Measurements from ENCODE around the gene ADORA2B. TPM values are rescaled to one million over a fixed set of nuclear protein-coding genes. Genes with fewer than 3 reads are reported as not detected.
"Not testable (repeated sequence)": the region's sequence is repeated elsewhere in the genome, so short reads cannot be mapped to it uniquely, and the experiment has no call there.

ADORA2B gene
- total RNA-seq = 5.2 TPM

- DNase-seq (ENCODE audit: low spot score) = no peak
These were observed at the start of gene ADORA2B for GRCh38 chr17:15944759-15945526. Gene ADORA2B (plus strand): TSS chr17:15945130. CDS start chr17:15945249, 119 bp downstream.

- DNase-seq (ENCODE audit: low spot score) = no peak
These were observed 48.7 kb upstream of the ADORA2B start for GRCh38 chr17:15896277-15896676.

GRCh38 chr17:15896834-15897233, 48.1 kb upstream of the ADORA2B start:
- DNase-seq (ENCODE audit: low spot score) = no peak

GRCh38 chr17:15899596-15899995, 45.3 kb upstream of the ADORA2B start:
- DNase-seq (ENCODE audit: low spot score) = not testable (repeated sequence)

GRCh38 chr17:15900871-15901270, 44.1 kb upstream of the ADORA2B start:
- no peak for DNase-seq (ENCODE audit: low spot score)

GRCh38 chr17:15905236-15905635, 39.7 kb upstream of the ADORA2B start:
- DNase-seq (ENCODE audit: low spot score) = not testable (repeated sequence)

- DNase-seq (ENCODE audit: low spot score) = no peak
These were observed 37.6 kb upstream of the ADORA2B start for GRCh38 chr17:15907290-15907689.

GRCh38 chr17:15908378-15908777, 36.6 kb upstream of the ADORA2B start:
- no peak for DNase-seq (ENCODE audit: low spot score)

- DNase-seq (ENCODE audit: low spot score) = no peak
These were observed 35.4 kb upstream of the ADORA2B start for GRCh38 chr17:15909481-15909991.

GRCh38 chr17:15910791-15911190, 34.1 kb upstream of the ADORA2B start:
- DNase-seq (ENCODE audit: low spot score) = no peak

- DNase-seq (ENCODE audit: low spot score) = not testable (repeated sequence)
These were observed 33.2 kb upstream of the ADORA2B start for GRCh38 chr17:15911701-15912100.

GRCh38 chr17:15912416-15912955, 32.4 kb upstream of the ADORA2B start:
- no peak for DNase-seq (ENCODE audit: low spot score)

- no peak for DNase-seq (ENCODE audit: low spot score)
These were observed 31.1 kb upstream of the ADORA2B start for GRCh38 chr17:15913826-15914225.

GRCh38 chr17:15914400-15915170, 30.3 kb upstream of the ADORA2B start:
- no peak for DNase-seq (ENCODE audit: low spot score)

GRCh38 chr17:15915961-15916360, 29.0 kb upstream of the ADORA2B start:
- no peak for DNase-seq (ENCODE audit: low spot score)

- no peak for DNase-seq (ENCODE audit: low spot score)
These were observed 27.9 kb upstream of the ADORA2B start for GRCh38 chr17:15917021-15917437.

GRCh38 chr17:15917438-15918027, 27.4 kb upstream of the ADORA2B start:
- DNase-seq (ENCODE audit: low spot score) = no peak

- DNase-seq (ENCODE audit: low spot score) = no peak
These were observed 26.7 kb upstream of the ADORA2B start for GRCh38 chr17:15918261-15918660.

- no peak for DNase-seq (ENCODE audit: low spot score)
These were observed 26.2 kb upstream of the ADORA2B start for GRCh38 chr17:15918661-15919259.

- no peak for DNase-seq (ENCODE audit: low spot score)
These were observed 25.5 kb upstream of the ADORA2B start for GRCh38 chr17:15919466-15919865.

GRCh38 chr17:15920758-15921239, 24.1 kb upstream of the ADORA2B start:
- DNase-seq (ENCODE audit: low spot score) = no peak

- no peak for DNase-seq (ENCODE audit: low spot score)
These were observed 23.3 kb upstream of the ADORA2B start for GRCh38 chr17:15921640-15922039.
